GM18502 (cell line): ENCODE measurements around the gene THTPA.

Source experiments
- ATAC-seq: cut with Tn5 transposase; IDR thresholded peaks from one replicate; pipeline ENCODE4 v1.9.1; 2021; ENCODE audit warnings: mild to moderate bottlenecking; ENCODE audit not compliant: unreplicated experiment, poor library complexity

Gene THTPA, protein sequence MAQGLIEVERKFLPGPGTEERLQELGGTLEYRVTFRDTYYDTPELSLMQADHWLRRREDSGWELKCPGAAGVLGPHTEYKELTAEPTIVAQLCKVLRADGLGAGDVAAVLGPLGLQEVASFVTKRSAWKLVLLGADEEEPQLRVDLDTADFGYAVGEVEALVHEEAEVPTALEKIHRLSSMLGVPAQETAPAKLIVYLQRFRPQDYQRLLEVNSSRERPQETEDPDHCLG

DNA sequence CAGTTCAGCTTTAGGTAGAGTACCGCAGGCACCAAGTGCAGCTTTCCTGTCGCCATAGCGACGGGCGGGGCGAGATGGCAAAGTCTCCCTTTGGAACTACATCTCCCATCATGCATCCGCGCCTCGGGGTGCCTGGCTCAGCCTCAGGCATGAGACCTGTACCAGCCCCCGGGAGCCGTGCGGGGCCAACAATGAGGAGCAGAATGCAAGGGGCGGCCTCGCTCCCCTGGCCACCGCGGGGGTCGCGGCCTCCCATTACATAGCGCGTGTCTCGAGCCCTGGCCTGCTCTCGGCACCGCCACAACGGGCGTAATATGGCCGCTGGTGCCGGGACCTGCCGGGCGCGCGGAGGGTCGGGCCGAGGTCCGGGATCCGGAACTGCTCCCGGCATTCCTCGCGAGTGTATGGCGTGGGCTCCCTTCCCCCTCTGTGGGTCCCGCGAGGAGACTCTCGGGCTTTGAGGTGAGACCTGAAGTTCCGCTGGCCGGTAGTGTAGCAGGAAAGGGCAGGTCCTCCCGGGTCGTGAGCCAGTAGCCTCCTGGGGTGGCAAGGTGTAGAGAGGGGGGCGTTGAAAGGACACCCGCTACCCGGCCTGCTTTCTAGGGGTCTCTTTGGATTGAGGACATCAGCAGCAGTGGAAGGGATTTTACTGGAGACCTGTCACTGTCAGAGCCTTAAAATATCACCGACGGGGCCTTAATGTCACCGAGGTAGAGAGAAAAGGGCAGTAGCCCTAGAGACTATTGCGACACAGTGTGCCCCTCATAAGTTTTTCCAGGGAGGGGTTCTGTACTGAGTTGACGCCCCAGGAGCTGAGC lies at the start of gene THTPA:
TSS of gene THTPA (plus strand) at position 390 of the 818 bp plus-strand sequence. CDS start 487 bp downstream, outside the sequence.
- ATAC-seq, result peak; percentile 87

- no peak for ATAC-seq
Observed at GRCh38 chr14:23512156-23512555, 43.9 kb upstream of the THTPA start.

GRCh38 chr14:23513005-23513817 lies 42.9 kb upstream of the THTPA start:
- ATAC-seq, result no peak

DNA sequence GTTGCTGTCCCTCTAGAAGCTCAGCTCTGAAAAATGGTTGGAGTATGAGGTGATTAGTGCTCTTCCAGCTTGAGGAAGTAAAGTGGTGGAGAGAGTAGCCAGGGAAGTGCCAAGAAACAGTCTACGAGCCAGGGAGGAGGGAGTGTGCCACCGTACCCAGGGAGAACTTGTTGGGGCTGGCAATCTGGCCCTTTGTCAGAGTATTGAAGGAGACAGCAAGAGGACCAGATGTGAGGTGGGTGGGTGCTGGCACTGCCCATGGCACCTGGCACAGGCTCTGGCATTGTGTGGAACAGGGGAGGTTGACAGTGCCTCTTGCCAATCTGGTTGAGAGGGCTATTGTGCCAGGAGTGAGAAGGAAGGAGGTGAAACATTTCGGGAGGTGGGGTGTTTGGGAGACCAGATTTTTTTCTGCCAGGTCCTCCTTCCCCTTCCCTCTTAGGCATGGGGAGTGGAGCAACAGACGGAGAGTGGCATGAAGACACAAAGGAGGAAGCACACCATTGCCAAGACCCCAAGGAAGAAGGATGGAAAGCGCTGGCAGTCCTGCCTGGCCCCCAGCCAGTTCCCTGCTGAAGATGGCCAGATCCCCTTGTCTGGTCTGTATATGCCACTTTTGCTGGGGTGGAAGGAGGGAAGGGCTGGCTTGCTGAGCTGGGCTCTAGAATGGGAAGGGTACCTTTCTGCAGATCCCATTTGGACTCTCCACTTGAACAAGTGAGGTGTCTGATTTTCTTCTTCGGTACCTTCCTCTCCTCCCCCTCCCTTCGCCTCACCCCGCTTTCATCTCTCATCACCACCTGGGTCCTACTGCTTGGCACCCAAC lies 42.0 kb upstream of the THTPA start:
- no peak for ATAC-seq

DNA sequence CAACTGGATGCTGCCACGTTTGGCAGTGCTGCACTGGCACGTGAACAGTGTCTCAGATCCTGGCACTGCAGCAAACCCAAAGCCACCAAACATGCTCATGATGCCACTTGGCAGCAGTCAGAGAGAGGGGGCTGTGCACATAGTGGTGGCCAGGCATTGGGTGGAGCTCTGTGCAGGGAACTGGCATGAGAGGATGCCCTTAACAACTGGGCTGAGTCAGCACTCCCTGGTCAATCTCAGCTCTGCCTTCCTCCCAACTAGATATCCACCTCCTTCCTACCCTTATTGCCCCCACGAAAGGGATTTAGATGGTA lies 41.5 kb upstream of the THTPA start:
- ATAC-seq, result no peak

DNA sequence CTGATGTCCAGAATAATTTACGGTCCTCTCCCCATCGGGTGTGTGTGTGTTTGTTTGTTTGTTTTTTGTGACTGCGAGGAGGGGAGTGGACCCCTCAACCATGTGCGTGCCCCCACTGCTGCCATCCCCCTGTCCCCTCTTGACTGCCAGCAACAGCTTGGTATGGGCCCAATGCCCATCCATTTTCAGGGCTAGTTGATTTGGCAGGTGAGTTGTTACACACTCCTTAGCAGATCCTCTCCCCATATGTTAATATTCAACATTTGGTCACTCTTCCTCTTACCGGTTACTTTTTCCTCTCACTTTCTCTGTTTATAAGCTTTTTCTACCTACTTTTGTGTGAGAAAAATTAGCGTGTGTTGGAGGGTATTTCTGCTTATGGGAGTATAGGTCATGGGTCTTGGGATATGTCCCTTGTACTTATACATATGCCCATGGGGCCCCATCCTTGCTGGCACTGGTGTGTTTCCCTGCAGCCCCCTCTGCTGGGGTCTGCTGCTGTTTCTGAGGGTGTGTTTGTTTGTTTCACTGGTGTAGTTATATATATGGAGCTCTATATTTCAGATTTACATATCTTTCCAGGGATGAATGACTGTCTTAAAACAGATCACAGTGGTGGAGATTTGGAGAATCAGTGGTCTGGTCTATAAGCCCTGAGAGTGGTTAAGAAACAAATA lies 38.3 kb upstream of the THTPA start:
- no peak for ATAC-seq

GRCh38 chr14:23518709-23519108 lies 37.4 kb upstream of the THTPA start:
- ATAC-seq, result no peak

DNA sequence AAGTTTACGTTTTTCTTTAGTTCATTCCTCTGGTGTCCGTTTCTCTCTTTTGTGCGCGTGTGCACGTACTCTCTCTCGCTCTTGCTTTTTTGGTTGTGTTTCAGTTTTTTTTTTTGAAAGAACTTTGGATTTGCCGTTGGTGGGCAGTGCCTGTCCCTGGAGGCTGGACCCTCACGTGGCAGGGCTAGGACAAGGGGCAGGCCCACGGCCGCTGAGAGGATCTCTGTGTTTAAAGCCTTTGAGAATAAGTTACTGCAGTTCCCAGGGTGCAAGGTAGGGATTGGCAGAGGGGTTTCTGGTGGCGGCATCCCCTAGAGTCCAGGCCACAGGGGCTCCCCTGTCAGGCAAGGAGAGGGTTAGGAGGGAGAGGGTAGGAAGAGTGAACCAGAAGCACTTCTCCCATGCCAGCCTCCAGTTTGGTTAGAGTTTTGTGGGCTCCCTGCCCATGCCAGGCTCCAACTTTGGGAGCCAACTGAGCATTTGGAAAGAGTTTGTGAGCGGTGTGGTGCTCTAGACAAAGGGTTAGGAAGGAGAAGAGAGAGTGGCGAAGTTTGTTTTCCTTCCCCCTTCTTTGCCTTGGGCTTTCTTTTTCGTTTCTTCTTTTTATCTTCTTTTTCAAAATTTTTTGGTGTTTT lies 35.1 kb upstream of the THTPA start:
- no peak for ATAC-seq

- ATAC-seq, result no peak
Observed at GRCh38 chr14:23521785-23522640, 34.1 kb upstream of the THTPA start.

GRCh38 chr14:23522643-23523198 lies 33.4 kb upstream of the THTPA start:
- no peak for ATAC-seq

DNA sequence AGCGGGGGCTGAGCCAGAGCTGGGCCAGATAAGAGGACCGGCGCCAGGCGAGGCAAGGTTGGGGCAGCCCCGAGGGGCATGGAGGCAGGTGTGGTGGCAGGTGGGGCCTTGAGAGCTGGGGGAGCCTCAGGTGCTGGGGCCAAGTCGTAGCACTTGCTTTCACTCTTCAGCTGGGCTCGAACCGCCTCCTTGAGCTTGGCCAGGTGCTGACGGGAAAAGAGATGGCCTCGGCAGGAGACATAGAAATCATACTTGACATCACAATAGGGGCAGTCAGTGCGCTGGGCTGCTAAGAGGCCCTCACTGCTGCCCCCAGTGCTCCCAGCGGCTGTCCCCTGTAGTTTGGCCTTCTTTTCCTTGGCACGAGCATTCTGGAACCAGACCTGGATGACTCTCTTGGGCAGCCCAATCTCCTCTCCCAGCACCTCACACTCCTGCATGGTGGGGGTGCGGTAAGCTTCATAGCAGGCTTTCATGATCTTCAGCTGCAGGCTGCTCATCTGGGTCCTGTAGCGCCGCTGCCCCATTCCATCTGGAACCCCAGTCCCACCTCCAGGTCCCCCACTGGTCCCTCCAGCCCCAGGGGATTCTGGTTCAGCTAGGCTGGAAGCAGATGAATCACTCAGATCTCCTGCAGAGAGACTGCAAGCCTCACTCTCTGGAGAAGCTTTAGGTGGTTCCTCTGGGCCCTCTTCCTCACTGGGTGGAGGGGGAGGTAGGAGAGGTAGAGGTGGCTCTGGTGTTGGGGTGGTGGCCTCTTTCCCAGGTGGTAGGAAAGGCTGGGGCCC lies 32.6 kb upstream of the THTPA start:
- no peak for ATAC-seq

DNA sequence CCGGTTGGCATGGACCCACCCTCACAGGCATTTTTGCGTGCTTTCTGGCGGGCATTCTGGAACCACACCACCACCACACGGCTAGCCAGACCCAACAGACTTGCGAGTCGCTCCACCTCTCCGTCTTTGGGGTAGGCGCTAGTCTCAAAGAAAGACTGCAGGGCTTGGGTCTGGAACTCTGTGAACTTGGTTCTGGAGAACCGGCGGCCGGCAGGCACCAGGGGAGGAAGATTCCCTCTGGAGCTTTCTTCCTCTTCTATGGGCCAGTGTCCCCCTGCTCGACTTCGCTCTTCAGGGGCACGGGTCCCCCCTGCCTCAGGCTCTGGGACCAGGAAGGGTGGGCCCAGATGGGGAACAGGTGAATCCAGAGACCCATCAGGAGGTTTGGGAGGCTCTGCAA lies 31.1 kb upstream of the THTPA start:
- ATAC-seq, result no peak

GRCh38 chr14:23525611-23526010 lies 30.5 kb upstream of the THTPA start:
- ATAC-seq, result no peak

DNA sequence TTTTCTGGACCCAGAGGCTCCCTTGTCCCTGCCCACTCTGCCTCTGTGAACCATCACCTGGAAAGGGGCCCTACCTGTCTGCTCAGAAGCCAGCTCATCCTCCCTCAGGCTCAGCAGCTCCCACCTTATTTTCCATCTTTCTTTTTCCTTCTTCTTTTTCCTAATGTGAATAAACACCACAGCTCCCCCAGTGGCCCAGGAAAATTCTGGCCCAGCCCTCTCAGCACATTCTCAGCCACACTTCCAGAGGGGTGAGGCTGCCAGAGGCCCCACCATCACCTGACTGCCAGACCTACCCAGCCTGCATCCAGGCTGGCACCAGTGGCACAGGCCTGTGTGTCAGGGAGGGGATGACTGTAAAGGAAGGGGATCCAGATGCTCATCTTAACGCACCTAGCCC lies 27.5 kb upstream of the THTPA start:
- no peak for ATAC-seq

- no peak for ATAC-seq
Observed at GRCh38 chr14:23529016-23529415, 27.1 kb upstream of the THTPA start.

DNA sequence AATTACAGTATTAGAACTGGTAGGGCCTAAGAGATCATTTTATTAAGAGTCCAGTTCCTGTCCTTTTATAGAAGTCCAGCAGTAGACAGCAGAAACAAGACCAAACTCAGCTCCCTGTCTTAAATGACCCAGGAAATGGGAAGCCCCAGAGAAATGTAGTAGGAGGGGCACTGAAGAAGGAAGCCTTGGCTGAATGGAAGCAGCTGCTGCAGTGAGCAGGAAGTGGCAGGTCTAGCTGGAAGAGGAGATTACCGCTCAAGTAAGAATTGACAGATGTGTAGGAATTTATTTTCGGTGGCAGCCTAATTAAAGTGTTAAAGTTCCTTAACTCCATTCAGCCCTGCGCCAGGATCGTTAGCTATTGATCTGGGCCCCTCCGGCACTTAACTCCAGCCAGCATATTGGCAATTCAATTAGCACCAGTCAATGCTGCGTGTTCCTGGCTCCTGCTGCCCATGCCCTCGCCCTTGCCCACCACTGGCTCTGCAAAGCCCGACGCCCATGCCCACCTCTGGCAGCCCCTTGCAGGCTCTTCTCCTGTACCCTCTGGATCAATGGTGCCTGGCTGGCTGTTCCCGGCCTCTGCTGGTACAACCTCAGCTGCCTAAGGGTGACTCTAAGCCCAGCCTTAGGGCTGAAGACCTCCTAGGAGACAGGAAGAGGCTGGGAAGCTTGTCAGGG lies 25.6 kb upstream of the THTPA start:
- no peak for ATAC-seq

- no peak for ATAC-seq
Observed at GRCh38 chr14:23531391-23531790, 24.7 kb upstream of the THTPA start.
